IMR-90 (cell line): ENCODE measurements around the gene ZDHHC7. TPM values are rescaled to one million over a fixed set of nuclear protein-coding genes. Genes with fewer than 3 reads are reported as not detected.
A peak's percentile ranks its signal among the peaks of the same experiment; 100 is the strongest.

Source experiments
- ATAC-seq: fragments of 200-7000 bp; cut with Tn5 transposase; 2 replicates; pipeline ENCODE4 v1.9.1; 2020; ENCODE audit warnings: low read depth, mild to moderate bottlenecking, moderate library complexity
- BruUV-seq: library from RNA; stranded (reverse); fragments of 400-500 nt; replicated peaks from 2 replicates; lab custom pipeline; 2021; lab: Mats Ljungman, UMichigan
- CTCF ChIA-PET: fragments of 300-600 bp; formaldehyde crosslinking; extraction: SDS; loops from one replicate; lab custom pipeline; 2021; ENCODE audit warnings: antibody characterized with exemption; lab: Yijun Ruan, JAX
- POLR2A ChIA-PET: fragments of 300-600 bp; sonication (Branson Sonifier 250); formaldehyde crosslinking; loops from one replicate; lab custom pipeline; 2022; ENCODE audit warnings: antibody characterized with exemption; ENCODE audit not compliant: unreplicated experiment; lab: Charles Lee
- DNase-seq: peaks from one replicate; pipeline ENCODE4 v3.0.0; 2013
- H2AFZ ChIP-seq: replicated peaks from 2 replicates; pipeline ENCODE3; 2013; ENCODE audit warnings: low read length, mild to moderate bottlenecking; ENCODE audit not compliant: poor library complexity
- H2AK5ac ChIP-seq: 2 replicates; pipeline ENCODE4 v1.6.1; 2013; ENCODE audit warnings: low read depth, low read length, inconsistent platforms
- H2AK9ac ChIP-seq: replicated peaks from 2 replicates; pipeline ENCODE3; 2013; ENCODE audit warnings: mild to moderate bottlenecking, low read depth, low read length, moderate library complexity; ENCODE audit not compliant: poor library complexity
- H2BK120ac ChIP-seq: 2 replicates; pipeline ENCODE4 v1.6.1; 2013; ENCODE audit warnings: low read depth, low read length, inconsistent platforms
- H2BK15ac ChIP-seq: 3 replicates; pipeline ENCODE4 v1.6.1; 2013; ENCODE audit warnings: low read depth, low read length, inconsistent platforms
- H2BK20ac ChIP-seq: 2 replicates; pipeline ENCODE4 v1.6.1; 2013; ENCODE audit warnings: low read depth, mild to moderate bottlenecking, inconsistent platforms, low read length, moderate library complexity
- H2BK5ac ChIP-seq: 2 replicates; pipeline ENCODE4 v1.6.1; 2013; ENCODE audit warnings: mild to moderate bottlenecking, low read depth, low read length, inconsistent platforms; ENCODE audit not compliant: poor library complexity, severe bottlenecking
- H3K14ac ChIP-seq: replicated peaks from 2 replicates; pipeline ENCODE4 v1.6.1; 2013; ENCODE audit warnings: low read depth, low read length, inconsistent platforms
- H3K18ac ChIP-seq: 2 replicates; pipeline ENCODE4 v1.6.1; 2013; ENCODE audit warnings: low read depth, low read length, control low read depth
- H3K23ac ChIP-seq: 2 replicates; pipeline ENCODE4 v1.6.1; 2013; ENCODE audit warnings: low read depth, low read length, inconsistent platforms
- H3K27ac ChIP-seq: 2 replicates; pipeline ENCODE4 v1.5.1; 2013; ENCODE audit warnings: mild to moderate bottlenecking, control low read depth, low read length; ENCODE audit not compliant: insufficient read depth
- H3K27me3 ChIP-seq: 2 replicates; pipeline ENCODE4 v1.6.1; 2013; ENCODE audit warnings: low read length; ENCODE audit not compliant: control insufficient read depth, insufficient read depth
- H3K36me3 ChIP-seq: 2 replicates; pipeline ENCODE4 v1.6.1; 2013; ENCODE audit warnings: low read length, mixed read lengths; ENCODE audit not compliant: control insufficient read depth, insufficient read depth
- H3K4ac ChIP-seq: 2 replicates; pipeline ENCODE4 v1.6.1; 2013; ENCODE audit warnings: low read depth, low read length, inconsistent platforms
- H3K4me1 ChIP-seq: 2 replicates; pipeline ENCODE4 v1.6.1; 2013; ENCODE audit warnings: low read length, mixed read lengths; ENCODE audit not compliant: control insufficient read depth, insufficient read depth
- H3K4me2 ChIP-seq: 2 replicates; pipeline ENCODE4 v1.6.1; 2013; ENCODE audit warnings: low read depth, mild to moderate bottlenecking, control low read depth, low read length, moderate library complexity
- H3K4me3 ChIP-seq: 2 replicates; pipeline ENCODE4 v1.5.1; 2013; ENCODE audit warnings: low read depth, mild to moderate bottlenecking, control low read depth, low read length, moderate library complexity; ENCODE audit not compliant: insufficient read depth
- H3K56ac ChIP-seq: 2 replicates; pipeline ENCODE4 v1.6.1; 2013; ENCODE audit warnings: low read length, inconsistent platforms; ENCODE audit not compliant: insufficient read depth; ENCODE audit errors: extremely low read depth
- H3K79me1 ChIP-seq, 2 experiments: 2 replicates each; pipeline ENCODE4 v1.6.1; 2013; ENCODE audit warnings: low read length in 2 of 2, inconsistent platforms in 1 of 2, low read depth in 1 of 2
- H3K9ac ChIP-seq: 2 replicates; pipeline ENCODE4 v1.6.1; 2013; ENCODE audit warnings: low read depth, low read length, control low read depth
- H3K9me1 ChIP-seq: 2 replicates; pipeline ENCODE4 v1.6.1; 2013; ENCODE audit warnings: low read length, inconsistent platforms; ENCODE audit not compliant: insufficient read depth
- H3K9me3 ChIP-seq: 2 replicates; pipeline ENCODE4 v1.6.1; 2013; ENCODE audit warnings: low read length; ENCODE audit not compliant: control insufficient read depth, insufficient read depth
- H4K20me1 ChIP-seq: 2 replicates; pipeline ENCODE4 v1.6.1; 2013; ENCODE audit warnings: low read length, inconsistent platforms; ENCODE audit not compliant: insufficient read depth
- H4K5ac ChIP-seq: 2 replicates; pipeline ENCODE4 v1.6.1; 2013; ENCODE audit warnings: mild to moderate bottlenecking, low read depth, low read length, control low read depth
- H4K8ac ChIP-seq, 2 experiments: 2 replicates each; pipeline ENCODE4 v1.6.1; 2013; ENCODE audit warnings: low read depth in 2 of 2, low read length in 2 of 2, control low read depth in 1 of 2, inconsistent platforms in 1 of 2
- H4K91ac ChIP-seq: 2 replicates; pipeline ENCODE4 v1.6.1; 2013; ENCODE audit warnings: low read depth, low read length, inconsistent platforms; ENCODE audit not compliant: insufficient read depth
- BHLHE40 ChIP-seq: fragments of 150-350 bp; IDR thresholded peaks from 2 replicates; pipeline ENCODE4 v1.6.1; 2016; ENCODE audit warnings: mild to moderate bottlenecking, low read depth, low read length
- CEBPB ChIP-seq: IDR thresholded peaks from 2 replicates; pipeline ENCODE4 v1.6.1; 2012; ENCODE audit warnings: low read depth, low read length, improper control_type of control experiment
- CHD1 ChIP-seq: IDR thresholded peaks from 2 replicates; pipeline ENCODE4 v1.6.1; 2012; ENCODE audit warnings: low read depth, low read length, improper control_type of control experiment
- FOS ChIP-seq: fragments of 150-350 bp; IDR thresholded peaks from 2 replicates; pipeline ENCODE4 v1.6.1; 2016; ENCODE audit warnings: low read depth, low read length
- MAFK ChIP-seq: IDR thresholded peaks from 2 replicates; pipeline ENCODE4 v1.6.1; 2012; ENCODE audit warnings: low read depth, low read length, improper control_type of control experiment
- MXI1 ChIP-seq: IDR thresholded peaks from 2 replicates; pipeline ENCODE4 v1.6.1; 2012; ENCODE audit warnings: low read depth, mild to moderate bottlenecking, low read length, moderate library complexity, borderline replicate concordance
- NFE2L2 ChIP-seq: fragments of 150-350 bp; IDR thresholded peaks from 2 replicates; pipeline ENCODE4 v1.6.1; 2016; ENCODE audit warnings: low read depth, mild to moderate bottlenecking, low read length
- POLR2A ChIP-seq: IDR thresholded peaks from 2 replicates; pipeline ENCODE4 v1.6.1; 2012; ENCODE audit warnings: mild to moderate bottlenecking, low read depth, low read length
- RCOR1 ChIP-seq: IDR thresholded peaks from 2 replicates; pipeline ENCODE4 v1.6.1; 2012; ENCODE audit warnings: mild to moderate bottlenecking, low read length, improper control_type of control experiment; ENCODE audit not compliant: insufficient replicate concordance
- RFX5 ChIP-seq: IDR thresholded peaks from 2 replicates; pipeline ENCODE4 v1.8.0; 2012; ENCODE audit warnings: low read depth, mild to moderate bottlenecking, low read length, moderate library complexity
- SMC3 ChIP-seq: fragments of 150-350 bp; IDR thresholded peaks from 2 replicates; pipeline ENCODE4 v1.6.1; 2016; ENCODE audit warnings: low read depth, mild to moderate bottlenecking, antibody characterized with exemption, low read length, moderate library complexity
- WGBS, 2 experiments: methylation state at CpG; one replicate each; pipeline versions ENCODE4 v1.1.5 to v1.1.7; 2013; ENCODE audit warnings: missing lambda C conversion rate in 2 of 2; ENCODE audit not compliant: insufficient read length in 1 of 2; ENCODE audit errors: extremely low coverage in 2 of 2; 5-methylcytosine and 5-hydroxymethylcytosine counted together
- dilution Hi-C: fragments of 300-500 bp; cut with HindIII; formaldehyde crosslinking; loops from one replicate; pipeline ENCODE4 v1.14.3; 2018; ENCODE audit warnings: low sequenced_read_pairs; ENCODE audit not compliant: unreplicated experiment
- in situ Hi-C: fragments of 300-500 bp; cut with MboI; formaldehyde crosslinking; loops from 3 replicates; pipeline ENCODE4 v1.14.3; 2019; ENCODE audit warnings: low sequenced_read_pairs, inconsistent platforms, mixed read lengths
- intact Hi-C: fragments of 100-400 bp; cut with micrococcal nuclease; formaldehyde crosslinking; loops from 2 replicates; pipeline ENCODE4 v1.10.0; 2022
- polyA plus RNA-seq, 3 experiments: library from polyadenylated mRNA; depleted of rRNA; stranded (reverse); fragments of >200 nt; gene quantifications; 2 replicates each; pipeline ENCODE4 v1.2.3, GENCODE V29; 2012; ENCODE audit warnings: low replicate concordance in 1 of 3
- total RNA-seq: library from RNA; depleted of rRNA; stranded (reverse); fragments of >200 nt; gene quantifications from 2 replicates; pipeline ENCODE4 v1.2.3, GENCODE V29; 2012
- TF ChIP-seq, protein P1 (sequence below): fragments of 150-350 bp; IDR thresholded peaks from 2 replicates; pipeline ENCODE4 v1.6.1; 2017; ENCODE audit warnings: mild to moderate bottlenecking, antibody characterized with exemption, low read length, low read depth
- TF ChIP-seq, protein P2 (sequence below): fragments of 150-350 bp; IDR thresholded peaks from 2 replicates; pipeline ENCODE4 v1.6.1; 2016; ENCODE audit warnings: low read depth, mild to moderate bottlenecking, low read length, moderate library complexity, borderline replicate concordance

The ZDHHC7 gene
- total and polyA plus RNA-seq, 2 of the 4 experiments (the other 2 are of a cell fraction) = 80.1 to 97.1 TPM

- intact Hi-C loops = loop anchor here (1.0 to 2.0 kb wide), 2 partner anchors 28 to 162 kb away; no protein-coding TSS in a partner anchor
- H3K4me1 ChIP-seq = peaks cover 13% of the 10 kb centered on the region; the same call in 1 of the 2 replicates
- H3K9ac ChIP-seq = no peak overlapping the region
- no peak overlapping the region for H3K4ac ChIP-seq
- H2AK5ac ChIP-seq = no peak overlapping the region
- no peak overlapping the region for H4K5ac ChIP-seq
- no peaks in the 10 kb centered on the region for H4K20me1 ChIP-seq
- no peak overlapping the region for H2BK120ac ChIP-seq
- WGBS, 2 experiments = 78% methylated on average over 15 of the region's 23 CpGs; no CpG with 5 or more reads in 1 of the 2 experiments
- no peaks in the 10 kb centered on the region for H3K9me3 ChIP-seq
- BruUV-seq = no TSS peak
- in situ Hi-C loops = no loop called here
- H2BK20ac ChIP-seq = 0 out of 2 replicates have a peak overlapping the region, but pooled peaks have one; percentile 17
- H3K14ac ChIP-seq = no peak overlapping the region
- DNase-seq (no peak), ATAC-seq (no peak)
- H3K18ac ChIP-seq = no peak overlapping the region
- H2BK5ac ChIP-seq = no peak overlapping the region
- no peak overlapping the region for H3K4me3 ChIP-seq
- no peak for TF ChIP-seq NFE2L2
- TF ChIP-seq RCOR1 = no peak
- no peak for TF ChIP-seq MAFK
- TF ChIP-seq CHD1 = no peak
- no peak for TF ChIP-seq RFX5
- TF ChIP-seq FOS = no peak
- TF ChIP-seq SMC3 = no peak
- TF ChIP-seq CEBPB = no peak
- TF ChIP-seq POLR2A = no peak
- no peak for TF ChIP-seq BHLHE40
- TF ChIP-seq, protein P1, sequence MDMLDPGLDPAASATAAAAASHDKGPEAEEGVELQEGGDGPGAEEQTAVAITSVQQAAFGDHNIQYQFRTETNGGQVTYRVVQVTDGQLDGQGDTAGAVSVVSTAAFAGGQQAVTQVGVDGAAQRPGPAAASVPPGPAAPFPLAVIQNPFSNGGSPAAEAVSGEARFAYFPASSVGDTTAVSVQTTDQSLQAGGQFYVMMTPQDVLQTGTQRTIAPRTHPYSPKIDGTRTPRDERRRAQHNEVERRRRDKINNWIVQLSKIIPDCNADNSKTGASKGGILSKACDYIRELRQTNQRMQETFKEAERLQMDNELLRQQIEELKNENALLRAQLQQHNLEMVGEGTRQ = no peak
- TF ChIP-seq MXI1 = no peak
- TF ChIP-seq, protein P2, sequence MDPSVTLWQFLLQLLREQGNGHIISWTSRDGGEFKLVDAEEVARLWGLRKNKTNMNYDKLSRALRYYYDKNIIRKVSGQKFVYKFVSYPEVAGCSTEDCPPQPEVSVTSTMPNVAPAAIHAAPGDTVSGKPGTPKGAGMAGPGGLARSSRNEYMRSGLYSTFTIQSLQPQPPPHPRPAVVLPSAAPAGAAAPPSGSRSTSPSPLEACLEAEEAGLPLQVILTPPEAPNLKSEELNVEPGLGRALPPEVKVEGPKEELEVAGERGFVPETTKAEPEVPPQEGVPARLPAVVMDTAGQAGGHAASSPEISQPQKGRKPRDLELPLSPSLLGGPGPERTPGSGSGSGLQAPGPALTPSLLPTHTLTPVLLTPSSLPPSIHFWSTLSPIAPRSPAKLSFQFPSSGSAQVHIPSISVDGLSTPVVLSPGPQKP = no peak
- no peak overlapping the region for H3K27ac ChIP-seq
- H4K8ac ChIP-seq = no peak overlapping the region
- no peaks in the 10 kb centered on the region for H3K27me3 ChIP-seq
- no peaks in the 10 kb centered on the region for H3K79me1 ChIP-seq
- H3K36me3 ChIP-seq = no peaks in the 10 kb centered on the region
- H3K4me2 ChIP-seq = no peak overlapping the region
- H3K23ac ChIP-seq = no peak overlapping the region
- H2AK9ac ChIP-seq = no peak overlapping the region
- no peak overlapping the region for H4K91ac ChIP-seq
- no peaks in the 10 kb centered on the region for H3K9me1 ChIP-seq
- dilution Hi-C loops = no loop called here
- no peak overlapping the region for H3K56ac ChIP-seq
- no peak overlapping the region for H2BK15ac ChIP-seq
- CTCF ChIA-PET = interaction anchor here (0.7 kb wide), 1 partner anchor 47 kb away, joined by 4 read pairs; no protein-coding TSS in a partner anchor
- H2AFZ ChIP-seq = peak overlapping the region; percentile 2
- POLR2A ChIA-PET = no interaction called here
These were observed 86.8 kb downstream of the ZDHHC7 start for GRCh38 chr16:84924331-84925091.
